ENCODE results near the gene DSTN. TPM values are rescaled to one million over a fixed set of nuclear protein-coding genes. Genes with fewer than 3 reads are reported as not detected.

Gene DSTN
- total RNA-seq, 3 donors from 2014 or later, result 180 to 384 (median 272) TPM

DNA sequence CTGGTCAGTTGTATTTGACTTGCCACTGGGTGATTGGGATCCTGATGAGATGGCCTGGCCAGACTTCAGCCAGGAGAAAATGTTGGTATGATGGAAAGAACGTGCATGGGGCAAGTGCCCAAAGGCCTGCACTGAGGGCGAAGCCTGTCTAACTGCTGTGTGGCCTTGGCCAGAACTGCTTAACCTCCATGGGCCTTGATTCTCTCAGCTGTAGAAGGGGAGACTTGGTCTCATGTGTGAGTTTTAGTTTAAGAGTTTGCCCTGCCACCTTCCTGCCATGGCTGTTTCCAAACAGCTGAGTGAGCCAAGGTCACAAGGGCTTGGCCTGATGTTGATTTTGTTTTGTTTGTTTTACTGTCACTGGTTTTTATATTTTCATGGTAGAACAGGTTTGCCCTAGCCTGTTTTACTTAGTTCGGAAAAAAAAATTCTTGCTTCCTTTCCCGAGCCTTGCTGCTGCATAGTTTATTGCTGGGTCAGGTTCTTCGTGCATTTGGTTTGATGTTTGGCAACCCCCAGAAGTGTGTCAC, 35.3 kb downstream of the DSTN start:
- H3K27ac ChIP-seq, result peak overlapping the region; percentile 48 to 60
- H3K9me3 ChIP-seq, result no peaks in the 10 kb centered on the region
- intact Hi-C loops (cut with DNase I; ENCODE audit: low total_unique reads), result no loop called here
- H3K36me3 ChIP-seq, result no peaks in the 10 kb centered on the region
- DNase-seq (ENCODE audit: low spot score in 2 of 2), result peak in 1 of 2 donors; percentile 25
- no peak overlapping the region for H3K4me3 ChIP-seq
- H3K27me3 ChIP-seq, result no peaks in the 10 kb centered on the region
- H3K4me1 ChIP-seq, result peaks cover 0 to under 1% of the 10 kb centered on the region in 2 donors
- TF ChIP-seq POLR2A (IDR thresholded peaks at IDR 0.05) (no peak), POLR2AphosphoS5 (IDR thresholded peaks at IDR 0.05) (no peak), CTCF (IDR thresholded peaks at IDR 0.05) (no peak)

DNA sequence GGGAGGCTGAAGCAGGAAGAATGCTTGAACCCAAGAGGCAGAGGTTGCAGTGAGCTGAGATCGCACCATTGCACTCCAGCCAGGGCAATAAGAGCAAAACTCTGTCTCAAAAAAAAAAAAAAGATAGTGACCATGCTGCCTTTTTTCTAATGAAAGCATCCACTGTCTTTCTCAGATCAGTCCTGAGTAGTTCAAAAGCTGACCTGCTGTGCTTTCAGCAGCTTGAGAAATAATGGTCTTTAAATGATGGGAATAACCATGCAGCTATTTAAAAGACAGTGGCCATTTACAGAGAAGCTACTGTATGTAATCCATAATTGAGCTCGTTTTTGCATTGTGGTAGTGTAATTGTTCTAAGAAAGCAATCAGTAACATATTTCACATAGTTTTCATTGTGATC, 36.1 kb downstream of the DSTN start:
- no peak for DNase-seq (ENCODE audit: low spot score in 2 of 2)
- H3K27ac ChIP-seq, result peak overlapping the region; percentile 48 to 49
- TF ChIP-seq POLR2A (IDR thresholded peaks at IDR 0.05) (no peak), POLR2AphosphoS5 (IDR thresholded peaks at IDR 0.05) (no peak), CTCF (IDR thresholded peaks at IDR 0.05) (no peak)
- no peaks in the 10 kb centered on the region for H3K9me3 ChIP-seq
- intact Hi-C loops (cut with DNase I; ENCODE audit: low total_unique reads), result no loop called here
- no peaks in the 10 kb centered on the region for H3K36me3 ChIP-seq
- no peak overlapping the region for H3K4me3 ChIP-seq
- H3K27me3 ChIP-seq, result no peaks in the 10 kb centered on the region
- peaks cover 0 to 5% of the 10 kb centered on the region in 2 donors for H3K4me1 ChIP-seq

GRCh38 chr20:17608701-17609497, 39.0 kb downstream of the DSTN start:
- intact Hi-C loops (cut with DNase I; ENCODE audit: low total_unique reads), result no loop called here
- H3K4me1 ChIP-seq, result peaks cover 4 to 5% of the 10 kb centered on the region in 2 donors
- H3K27me3 ChIP-seq, result no peaks in the 10 kb centered on the region
- no peaks in the 10 kb centered on the region for H3K36me3 ChIP-seq
- DNase-seq (ENCODE audit: low spot score in 2 of 2), result no peak
- H3K4me3 ChIP-seq, result no peak overlapping the region
- peak overlapping the region in 1 of 2 donors; percentile 40 for H3K27ac ChIP-seq
- TF ChIP-seq POLR2AphosphoS5 (IDR thresholded peaks at IDR 0.05) (no peak), CTCF (IDR thresholded peaks at IDR 0.05) (no peak), POLR2A (IDR thresholded peaks at IDR 0.05) (no peak)
- H3K9me3 ChIP-seq, result no peaks in the 10 kb centered on the region

DNA sequence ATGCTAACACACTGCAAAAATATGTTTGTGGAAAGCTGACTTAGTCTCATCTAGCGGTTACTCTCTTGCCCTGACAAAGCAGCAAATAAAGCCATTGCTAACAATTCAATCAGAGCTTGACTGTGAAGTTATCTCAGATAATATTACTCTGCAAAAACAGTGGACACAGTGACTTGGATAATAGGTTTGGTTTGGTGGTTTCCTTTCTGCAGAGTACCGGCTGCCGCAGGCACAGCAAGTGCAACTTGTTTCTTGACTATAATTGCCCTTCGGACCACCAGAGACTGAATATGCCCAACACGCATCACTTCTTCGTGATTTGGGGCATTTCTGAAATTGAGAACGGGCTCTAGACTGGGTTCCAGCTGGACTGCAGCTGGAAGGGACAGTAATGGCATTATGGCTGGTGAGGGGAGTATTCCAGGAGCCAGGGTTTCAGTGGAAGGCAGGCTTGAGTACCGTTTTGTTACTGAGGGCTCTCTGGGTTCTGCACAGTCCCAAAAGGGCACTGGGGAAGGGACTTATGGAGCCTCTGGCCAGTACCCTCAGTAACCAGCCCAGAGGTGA, 40.0 kb downstream of the DSTN start:
- Histone ChIP-seq H3K27ac (peak overlapping the region; percentile 67 to 86), H3K4me1 (peaks cover 4 to 5% of the 10 kb centered on the region in 2 donors), H3K36me3 (no peaks in the 10 kb centered on the region), H3K4me3 (no peak overlapping the region), H3K27me3 (no peaks in the 10 kb centered on the region), H3K9me3 (no peaks in the 10 kb centered on the region)
- DNase-seq (ENCODE audit: low spot score in 2 of 2), result no peak
- intact Hi-C loops (cut with DNase I; ENCODE audit: low total_unique reads), result no loop called here
- no peak for TF ChIP-seq CTCF (IDR thresholded peaks at IDR 0.05)
- TF ChIP-seq POLR2A (IDR thresholded peaks at IDR 0.05), result no peak
- TF ChIP-seq POLR2AphosphoS5 (IDR thresholded peaks at IDR 0.05), result no peak

Measured in breast epithelium (tissue), 4 donors.